GM10266 (cell line): ENCODE results near the gene LDHB.
"Not testable (repeated sequence)": the region's sequence is repeated elsewhere in the genome, so short reads cannot be mapped to it uniquely, and the experiment has no call there.

Experiments used
- DNase-seq: peaks from one replicate; pipeline ENCODE4 v3.0.0; 2012; ENCODE audit errors: extremely low spot score
- CTCF ChIP-seq: IDR thresholded peaks from 2 replicates; pipeline ENCODE4 v1.5.1; 2012; ENCODE audit warnings: mild to moderate bottlenecking, low read depth; ENCODE audit not compliant: control insufficient read depth, insufficient read depth; ENCODE audit errors: missing control alignments

Gene LDHB

GRCh38 chr12:21598651-21599050 is 59.0 kb downstream of the LDHB start:
- TF ChIP-seq CTCF: no peak
- no peak for DNase-seq

- not testable (repeated sequence) for DNase-seq
Observed at GRCh38 chr12:21595356-21595755, 62.3 kb downstream of the LDHB start.

- no peak for DNase-seq
- TF ChIP-seq CTCF: no peak
Observed at GRCh38 chr12:21585485-21585884, 72.2 kb downstream of the LDHB start.
